Adrenal gland (tissue), 5 donors: Measurements from ENCODE around the gene NCKAP5.

Experiments
- POLR2A ChIP-seq, 2 donors: fragments of 450-650 bp; IDR thresholded peaks; one replicate each; pipeline ENCODE4 v1.6.1; 2017; ENCODE audit warnings: antibody characterized with exemption in 2 of 2, mild to moderate bottlenecking in 2 of 2, moderate library complexity in 1 of 2
- TF ChIP-seq, protein P1 (sequence below), 6 experiments: fragments of 450-650 bp in 4 of 6; fragments of 200-600 bp in 2 of 6; sonication (generic) in 1 of 6; IDR thresholded peaks; 1 replicate in 5 of 6; 2 replicates in 1 of 6; pipeline versions ENCODE4 v1.5.1 to v1.8.0; 2016 to 2021; ENCODE audit warnings: antibody characterized with exemption in 6 of 6, mild to moderate bottlenecking in 2 of 6, moderate library complexity in 1 of 6
- donor health status: DM: no; HTN: no; CAD: no.

GRCh38 chr2:132936791-132937190, 631.5 kb downstream of the NCKAP5 start:
- no peak for TF ChIP-seq POLR2A (IDR thresholded peaks at IDR 0.05)
- TF ChIP-seq, protein P1, sequence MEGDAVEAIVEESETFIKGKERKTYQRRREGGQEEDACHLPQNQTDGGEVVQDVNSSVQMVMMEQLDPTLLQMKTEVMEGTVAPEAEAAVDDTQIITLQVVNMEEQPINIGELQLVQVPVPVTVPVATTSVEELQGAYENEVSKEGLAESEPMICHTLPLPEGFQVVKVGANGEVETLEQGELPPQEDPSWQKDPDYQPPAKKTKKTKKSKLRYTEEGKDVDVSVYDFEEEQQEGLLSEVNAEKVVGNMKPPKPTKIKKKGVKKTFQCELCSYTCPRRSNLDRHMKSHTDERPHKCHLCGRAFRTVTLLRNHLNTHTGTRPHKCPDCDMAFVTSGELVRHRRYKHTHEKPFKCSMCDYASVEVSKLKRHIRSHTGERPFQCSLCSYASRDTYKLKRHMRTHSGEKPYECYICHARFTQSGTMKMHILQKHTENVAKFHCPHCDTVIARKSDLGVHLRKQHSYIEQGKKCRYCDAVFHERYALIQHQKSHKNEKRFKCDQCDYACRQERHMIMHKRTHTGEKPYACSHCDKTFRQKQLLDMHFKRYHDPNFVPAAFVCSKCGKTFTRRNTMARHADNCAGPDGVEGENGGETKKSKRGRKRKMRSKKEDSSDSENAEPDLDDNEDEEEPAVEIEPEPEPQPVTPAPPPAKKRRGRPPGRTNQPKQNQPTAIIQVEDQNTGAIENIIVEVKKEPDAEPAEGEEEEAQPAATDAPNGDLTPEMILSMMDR (IDR thresholded peaks at IDR 0.05) = no peak
